Smooth muscle cell (in vitro differentiated cells): Measurements from ENCODE around the gene RPTOR. TPM values are rescaled to one million over a fixed set of nuclear protein-coding genes. Genes with fewer than 3 reads are reported as not detected.

Experiments
- DNase-seq: peaks from one replicate; lab custom pipeline; 2025; ENCODE audit not compliant: unreplicated experiment; lab: John Stamatoyannopoulos, UW
- H2AFZ ChIP-seq: fragments of 200-600 bp; sonication (generic); 2 replicates; pipeline ENCODE4 v1.6.0; 2016; ENCODE audit warnings: antibody characterized with exemption, low read depth, mild to moderate bottlenecking
- H3F3A ChIP-seq: fragments of 200-600 bp; sonication (generic); 2 replicates; pipeline ENCODE4 v1.6.0; 2017; ENCODE audit warnings: antibody characterized with exemption, low read depth
- H3K27ac ChIP-seq: fragments of 200-600 bp; sonication (generic); 2 replicates; pipeline ENCODE4 v1.5.1; 2016; ENCODE audit warnings: low read depth, mild to moderate bottlenecking
- H3K27me3 ChIP-seq: fragments of 200-600 bp; sonication (generic); 2 replicates; pipeline ENCODE4 v1.6.1; 2016; ENCODE audit warnings: low read depth, mild to moderate bottlenecking
- H3K36me3 ChIP-seq: fragments of 200-600 bp; sonication (generic); 2 replicates; pipeline ENCODE4 v1.5.1; 2016; ENCODE audit warnings: low read depth
- H3K4me1 ChIP-seq: fragments of 200-600 bp; sonication (generic); 2 replicates; pipeline ENCODE4 v1.5.1; 2016; ENCODE audit warnings: low read depth
- H3K4me2 ChIP-seq: fragments of 200-600 bp; sonication (generic); 2 replicates; pipeline ENCODE4 v1.6.0; 2016; ENCODE audit warnings: mild to moderate bottlenecking
- H3K4me3 ChIP-seq: fragments of 200-600 bp; sonication (generic); 2 replicates; pipeline ENCODE4 v1.5.1; 2016; ENCODE audit warnings: mild to moderate bottlenecking
- H3K79me2 ChIP-seq: fragments of 200-600 bp; sonication (generic); 2 replicates; pipeline ENCODE4 v1.6.0; 2016; ENCODE audit warnings: low read depth, mild to moderate bottlenecking
- H3K9ac ChIP-seq: fragments of 200-600 bp; sonication (generic); 2 replicates; pipeline ENCODE4 v1.6.0; 2016; ENCODE audit warnings: low read depth
- H3K9me3 ChIP-seq: fragments of 200-600 bp; sonication (generic); replicated peaks from 2 replicates; pipeline ENCODE4 v1.5.1; 2016; ENCODE audit warnings: low read depth
- H4K20me1 ChIP-seq: fragments of 200-600 bp; sonication (generic); 2 replicates; pipeline ENCODE4 v1.6.0; 2016; ENCODE audit warnings: low read depth
- CTCF ChIP-seq: fragments of 200-600 bp; sonication (generic); IDR thresholded peaks from 2 replicates; pipeline ENCODE4 v1.5.1; 2017; ENCODE audit warnings: borderline replicate concordance, mild to moderate bottlenecking, antibody characterized with exemption; ENCODE audit not compliant: insufficient read depth, poor library complexity, severe bottlenecking
- WGBS: methylation state at CpG from one replicate; pipeline ENCODE4 v1.1.7; 2016; ENCODE audit warnings: low lambda C conversion rate; 5-methylcytosine and 5-hydroxymethylcytosine counted together
- polyA plus RNA-seq: library from polyadenylated mRNA; unstranded; fragments of >200 nt; fragmentation: Nextera tagmentation; extraction: Ambion mirVana; gene quantifications from 2 replicates; pipeline ENCODE4 v1.2.1, GENCODE V29; 2016
- total RNA-seq: library from RNA; depleted of rRNA; stranded (reverse); fragments of >200 nt; gene quantifications from 2 replicates; pipeline ENCODE4 v1.2.3, GENCODE V29; 2014

Gene RPTOR
- total and polyA plus RNA-seq, 2 experiments from 2014 or later = 10.6 to 12.2 TPM

- DNase-seq = no peak
- no peak for TF ChIP-seq CTCF
- Histone ChIP-seq H3K79me2 (no peaks in the 10 kb centered on the region), H3K4me3 (no peak overlapping the region), H3K36me3 (no peaks in the 10 kb centered on the region), H3K4me2 (peak overlapping the region; percentile 77), H3K27ac (no peak overlapping the region), H3K27me3 (no peaks in the 10 kb centered on the region), H3F3A (peaks cover 5% of the 10 kb centered on the region), H4K20me1 (no peaks in the 10 kb centered on the region), H3K9ac (no peak overlapping the region), H2AFZ (no peak overlapping the region), H3K4me1 (no peaks in the 10 kb centered on the region), H3K9me3 (no peaks in the 10 kb centered on the region)
- 64% methylated on average over 5 of the region's 7 CpGs for WGBS
Observed at GRCh38 chr17:80980397-80981061, 435.9 kb downstream of the RPTOR start.

GRCh38 chr17:80981062-80981902 is 436.6 kb downstream of the RPTOR start:
- H3K9ac ChIP-seq = no peak overlapping the region
- no peaks in the 10 kb centered on the region for H4K20me1 ChIP-seq
- 23% methylated on average over 17 of the region's 65 CpGs for WGBS
- DNase-seq = peak; percentile 10
- H3K79me2 ChIP-seq = no peaks in the 10 kb centered on the region
- no peak overlapping the region for H3K27ac ChIP-seq
- TF ChIP-seq CTCF = peak; percentile 92
- no peak overlapping the region for H2AFZ ChIP-seq
- H3K4me3 ChIP-seq = peak overlapping the region; percentile 21
- H3K9me3 ChIP-seq = no peaks in the 10 kb centered on the region
- H3F3A ChIP-seq = peaks cover 5% of the 10 kb centered on the region
- no peaks in the 10 kb centered on the region for H3K27me3 ChIP-seq
- no peaks in the 10 kb centered on the region for H3K4me1 ChIP-seq
- no peaks in the 10 kb centered on the region for H3K36me3 ChIP-seq
- H3K4me2 ChIP-seq = peak overlapping the region; percentile 77

- Histone ChIP-seq H3K4me3 (no peak overlapping the region), H3K4me2 (no peak overlapping the region), H3K27ac (no peak overlapping the region), H3K27me3 (no peaks in the 10 kb centered on the region), H3K9ac (no peak overlapping the region), H3K4me1 (no peaks in the 10 kb centered on the region), H4K20me1 (no peaks in the 10 kb centered on the region), H3K79me2 (no peaks in the 10 kb centered on the region), H3K36me3 (no peaks in the 10 kb centered on the region), H3K9me3 (no peaks in the 10 kb centered on the region), H3F3A (peaks cover 5% of the 10 kb centered on the region), H2AFZ (no peak overlapping the region)
- 90% methylated on average over 17 of the region's 17 CpGs for WGBS
- no peak for TF ChIP-seq CTCF
- DNase-seq = no peak
Observed at GRCh38 chr17:80981929-80982425, 437.3 kb downstream of the RPTOR start.
